Calu3 (cell line): ENCODE data around the gene DTNB. TPM values are rescaled to one million over a fixed set of nuclear protein-coding genes. Genes with fewer than 3 reads are reported as not detected.

Experiments
- BruUV-seq: library from RNA; stranded (reverse); fragments of 400-500 nt; replicated peaks from 2 replicates; lab custom pipeline; 2021; lab: Mats Ljungman, UMichigan
- CTCF ChIA-PET: fragments of 300-600 bp; sonication (Branson Sonifier 250); formaldehyde crosslinking; loops from one replicate; lab custom pipeline; 2022; ENCODE audit warnings: antibody characterized with exemption; lab: Charles Lee
- DNase-seq: peaks from one replicate; pipeline ENCODE4 v3.0.0; 2022
- H3K27ac Mint-ChIP-seq: one replicate; pipeline ENCODE4 v1.8.0; 2022; ENCODE audit warnings: mixed read lengths; ENCODE audit not compliant: unreplicated experiment
- H3K27me3 Mint-ChIP-seq: one replicate; pipeline ENCODE4 v1.8.0; 2022; ENCODE audit warnings: mixed read lengths; ENCODE audit not compliant: unreplicated experiment
- H3K36me3 Mint-ChIP-seq: one replicate; pipeline ENCODE4 v1.8.0; 2022; ENCODE audit warnings: mild to moderate bottlenecking, moderate library complexity, mixed read lengths; ENCODE audit not compliant: insufficient read depth, unreplicated experiment
- H3K4me1 Mint-ChIP-seq: one replicate; pipeline ENCODE4 v1.8.0; 2022; ENCODE audit warnings: mild to moderate bottlenecking, low read depth, mixed read lengths; ENCODE audit not compliant: unreplicated experiment
- H3K4me3 Mint-ChIP-seq: one replicate; pipeline ENCODE4 v1.8.0; 2022; ENCODE audit warnings: mild to moderate bottlenecking, low read depth, moderate library complexity, mixed read lengths; ENCODE audit not compliant: unreplicated experiment
- H3K9me3 Mint-ChIP-seq: one replicate; pipeline ENCODE4 v1.8.0; 2022; ENCODE audit warnings: low read depth, mixed read lengths; ENCODE audit not compliant: unreplicated experiment
- CTCF ChIP-seq: fragments of 200-600 bp; IDR thresholded peaks from one replicate; pipeline ENCODE4 v1.8.0; 2022; ENCODE audit warnings: antibody characterized with exemption; ENCODE audit not compliant: unreplicated experiment
- intact Hi-C: fragments of 100-400 bp; cut with micrococcal nuclease; formaldehyde crosslinking; loops from one replicate; pipeline ENCODE4 v1.10.0; 2022; ENCODE audit not compliant: unreplicated experiment
- total RNA-seq: library from RNA; stranded (reverse); gene quantifications from 2 replicates; pipeline ENCODE4 v1.2.3, GENCODE V29; 2022

DTNB gene
- total RNA-seq, 1 experiment from 2014 or later, result 27.3 TPM

- no TSS peak for BruUV-seq
Observed at GRCh38 chr2:25435421-25435820, 238.0 kb downstream of the DTNB start.

GRCh38 chr2:25431604-25432003 is 241.8 kb downstream of the DTNB start:
- Mint-ChIP-seq H3K36me3 (no peaks in the 10 kb centered on the region), H3K4me3 (no peak overlapping the region), H3K27me3 (no peaks in the 10 kb centered on the region), H3K9me3 (no peaks in the 10 kb centered on the region), H3K27ac (no peak overlapping the region), H3K4me1 (no peaks in the 10 kb centered on the region)
- CTCF ChIA-PET, result no interaction called here
- intact Hi-C loops, result no loop called here
- no TSS peak for BruUV-seq
- no peak for DNase-seq
- TF ChIP-seq CTCF, result no peak

More at GRCh38 chr2:25435421-25435820, 238.0 kb downstream of the DTNB start:
- Mint-ChIP-seq H3K9me3 (no peaks in the 10 kb centered on the region), H3K27ac (no peak overlapping the region), H3K4me3 (no peak overlapping the region), H3K36me3 (no peaks in the 10 kb centered on the region), H3K27me3 (no peaks in the 10 kb centered on the region), H3K4me1 (no peaks in the 10 kb centered on the region)
- TF ChIP-seq CTCF, result no peak
- CTCF ChIA-PET, result no interaction called here
- DNase-seq, result no peak
- intact Hi-C loops, result no loop called here

DNA sequence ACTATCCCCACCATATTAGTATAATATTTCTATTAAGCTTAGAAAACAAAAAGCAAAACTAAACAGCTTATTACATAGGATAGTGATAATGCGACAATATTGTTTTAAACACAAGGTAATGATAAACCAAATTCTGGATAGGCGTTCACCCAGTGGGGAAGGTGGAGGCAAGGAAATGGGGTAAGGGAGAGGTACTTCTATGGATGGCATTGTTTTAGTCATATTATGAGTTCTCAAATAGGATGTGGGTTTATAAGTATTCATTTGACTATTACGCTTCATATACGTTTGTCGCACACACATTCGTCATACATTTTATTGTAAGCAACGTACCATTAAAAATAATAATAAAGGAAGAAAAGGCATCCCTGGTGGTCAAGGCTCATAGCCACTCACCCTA is 242.8 kb downstream of the DTNB start:
- Mint-ChIP-seq H3K4me3 (no peak overlapping the region), H3K36me3 (no peaks in the 10 kb centered on the region), H3K9me3 (no peaks in the 10 kb centered on the region), H3K27me3 (no peaks in the 10 kb centered on the region), H3K27ac (no peak overlapping the region), H3K4me1 (no peaks in the 10 kb centered on the region)
- no TSS peak for BruUV-seq
- intact Hi-C loops, result no loop called here
- no peak for DNase-seq
- no peak for TF ChIP-seq CTCF
- CTCF ChIA-PET, result interaction anchor here (0.6 kb wide), 1 partner anchor 123 kb away, joined by 3 read pairs; no protein-coding TSS in a partner anchor

DNA sequence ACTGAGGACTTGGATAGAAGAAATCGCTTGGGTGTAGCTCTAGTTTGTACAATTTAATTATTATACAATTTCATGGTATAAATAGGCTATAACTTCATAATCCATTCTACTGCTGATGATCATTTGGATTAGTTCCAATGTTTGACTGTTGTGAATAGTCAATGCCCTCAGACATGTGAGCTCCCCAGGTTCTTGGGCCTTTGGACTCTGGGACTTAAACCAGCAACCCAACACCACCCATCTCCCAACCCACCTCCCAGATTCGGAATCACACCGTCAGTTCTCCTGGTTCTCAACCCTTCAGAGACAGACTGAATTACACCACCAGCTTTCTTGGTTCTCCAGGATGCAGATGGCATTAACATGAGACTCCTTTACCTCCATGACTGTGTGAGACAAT is 247.1 kb downstream of the DTNB start:
- intact Hi-C loops, result no loop called here
- DNase-seq, result no peak
- Mint-ChIP-seq H3K9me3 (no peaks in the 10 kb centered on the region), H3K27me3 (no peaks in the 10 kb centered on the region), H3K4me3 (no peak overlapping the region), H3K27ac (no peak overlapping the region), H3K36me3 (no peaks in the 10 kb centered on the region), H3K4me1 (no peaks in the 10 kb centered on the region)
- no TSS peak for BruUV-seq
- no peak for TF ChIP-seq CTCF
- CTCF ChIA-PET, result no interaction called here
